ENCODE data around the gene NEGR1. TPM values are rescaled to one million over a fixed set of nuclear protein-coding genes. Genes with fewer than 3 reads are reported as not detected.

Gene NEGR1
- total RNA-seq, 4 donors from 2014 or later: 7.0 to 10.0 (median 8.1) TPM

- no peak for DNase-seq
- Histone ChIP-seq H3K36me3 (no peaks in the 10 kb centered on the region), H3K9me3 (no peaks in the 10 kb centered on the region), H3K4me1 (no peaks in the 10 kb centered on the region), H3K4me3 (no peak overlapping the region), H3K27ac (no peak overlapping the region), H3K27me3 (no peaks in the 10 kb centered on the region)
- 53 to 79% methylated on average over 3 to 4 of the region's 4 CpGs for WGBS, 2 donors (ENCODE audit: low coverage in 1 of 2)
- TF ChIP-seq EP300 (IDR thresholded peaks at IDR 0.05; ENCODE audit: low read depth) (no peak), CTCF (IDR thresholded peaks at IDR 0.05) (no peak), POLR2A (IDR thresholded peaks at IDR 0.05) (no peak), POLR2AphosphoS5 (IDR thresholded peaks at IDR 0.05) (no peak)
- intact Hi-C loops (cut with DNase I; ENCODE audit: low total_unique reads): no loop called here
- in situ Hi-C loops (cut with MboI; ENCODE audit: low pct_ligation_motif_present in 1 of 4, low pct_unique_long_range_greater_than_20kb in 1 of 4, low sequenced_read_pairs in 3 of 4): no loop called here
Observed at GRCh38 chr1:71817028-71817427, 465.3 kb downstream of the NEGR1 start.

- no peaks in the 10 kb centered on the region for H3K27me3 ChIP-seq
- no peaks in the 10 kb centered on the region for H3K4me1 ChIP-seq
- H3K27ac ChIP-seq: no peak overlapping the region
- no peaks in the 10 kb centered on the region for H3K36me3 ChIP-seq
- TF ChIP-seq CTCF (IDR thresholded peaks at IDR 0.05) (no peak), POLR2AphosphoS5 (IDR thresholded peaks at IDR 0.05) (no peak), POLR2A (IDR thresholded peaks at IDR 0.05) (no peak), EP300 (IDR thresholded peaks at IDR 0.05; ENCODE audit: low read depth) (no peak)
- WGBS, 2 donors (ENCODE audit: low coverage in 1 of 2): 43 to 45% methylated on average over 3 of the region's 3 CpGs
- H3K9me3 ChIP-seq: no peaks in the 10 kb centered on the region
- intact Hi-C loops (cut with DNase I; ENCODE audit: low total_unique reads) (no loop called here), in situ Hi-C loops (cut with MboI; ENCODE audit: low pct_ligation_motif_present in 1 of 4, low pct_unique_long_range_greater_than_20kb in 1 of 4, low sequenced_read_pairs in 3 of 4) (no loop called here)
- H3K4me3 ChIP-seq: no peak overlapping the region
- no peak for DNase-seq
Observed at GRCh38 chr1:71809085-71809484, 473.3 kb downstream of the NEGR1 start.

DNA sequence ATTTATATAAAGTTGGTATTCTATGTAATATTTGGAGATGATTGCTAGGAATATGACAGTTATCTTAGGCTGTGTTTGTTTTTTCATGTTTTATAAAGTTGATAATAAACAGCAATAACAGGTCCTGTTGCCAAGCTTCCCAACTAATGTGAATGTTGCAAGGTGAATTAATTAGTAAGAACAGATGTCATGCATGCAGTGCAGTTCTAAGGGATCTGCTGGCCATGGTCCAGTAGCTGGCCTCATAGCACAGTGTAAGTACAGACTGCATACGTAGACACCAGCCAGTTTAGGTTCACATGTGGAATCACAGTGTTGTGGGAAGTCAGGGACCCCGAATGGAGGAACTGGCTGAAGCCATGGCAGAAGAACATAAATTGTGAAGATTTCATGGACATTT lies 478.2 kb downstream of the NEGR1 start:
- in situ Hi-C loops (cut with MboI; ENCODE audit: low pct_ligation_motif_present in 1 of 4, low pct_unique_long_range_greater_than_20kb in 1 of 4, low sequenced_read_pairs in 3 of 4): no loop called here
- no peak for DNase-seq

DNA sequence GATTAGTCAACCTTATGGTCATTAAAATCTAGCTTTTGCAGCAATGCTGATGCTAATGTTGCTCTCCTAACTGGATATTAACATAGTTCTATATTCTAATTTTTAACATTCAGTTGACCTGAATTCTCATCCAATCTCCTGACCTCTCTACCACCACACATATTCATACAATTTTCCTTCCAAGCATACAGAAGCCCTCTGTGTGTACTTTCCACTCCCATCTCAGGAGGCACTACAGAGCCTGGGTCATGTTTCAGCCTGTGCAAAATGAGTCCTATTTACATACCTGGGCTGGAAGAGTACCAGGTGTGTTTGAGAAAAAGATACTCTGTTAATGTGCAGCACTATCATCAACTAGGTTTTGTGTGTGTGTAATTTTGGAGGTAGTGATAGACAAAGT lies 486.3 kb downstream of the NEGR1 start:
- H3K27ac ChIP-seq: no peak overlapping the region
- no peaks in the 10 kb centered on the region for H3K9me3 ChIP-seq
- no peak for TF ChIP-seq POLR2A (IDR thresholded peaks at IDR 0.05)
- no peak for TF ChIP-seq CTCF (IDR thresholded peaks at IDR 0.05)
- TF ChIP-seq EP300 (IDR thresholded peaks at IDR 0.05; ENCODE audit: low read depth): no peak
- no peak for TF ChIP-seq POLR2AphosphoS5 (IDR thresholded peaks at IDR 0.05)
- in situ Hi-C loops (cut with MboI; ENCODE audit: low pct_ligation_motif_present in 1 of 4, low pct_unique_long_range_greater_than_20kb in 1 of 4, low sequenced_read_pairs in 3 of 4) (no loop called here), intact Hi-C loops (cut with DNase I; ENCODE audit: low total_unique reads) (no loop called here)
- no peaks in the 10 kb centered on the region for H3K4me1 ChIP-seq
- no peak for DNase-seq
- no peak overlapping the region for H3K4me3 ChIP-seq
- no peaks in the 10 kb centered on the region for H3K27me3 ChIP-seq
- no peaks in the 10 kb centered on the region for H3K36me3 ChIP-seq

More for the DNA sequence above, 478.2 kb downstream of the NEGR1 start:
- intact Hi-C loops (cut with DNase I; ENCODE audit: low total_unique reads): no loop called here
- no peaks in the 10 kb centered on the region for H3K9me3 ChIP-seq
- TF ChIP-seq POLR2A (IDR thresholded peaks at IDR 0.05): no peak
- TF ChIP-seq POLR2AphosphoS5 (IDR thresholded peaks at IDR 0.05): no peak
- TF ChIP-seq EP300 (IDR thresholded peaks at IDR 0.05; ENCODE audit: low read depth): no peak
- TF ChIP-seq CTCF (IDR thresholded peaks at IDR 0.05): no peak
- no peaks in the 10 kb centered on the region for H3K36me3 ChIP-seq
- WGBS, 2 donors (ENCODE audit: low coverage in 1 of 2): 80 to 87% methylated on average over 1 to 2 of the region's 2 CpGs
- no peaks in the 10 kb centered on the region for H3K27me3 ChIP-seq
- H3K27ac ChIP-seq: no peak overlapping the region
- no peaks in the 10 kb centered on the region for H3K4me1 ChIP-seq
- no peak overlapping the region for H3K4me3 ChIP-seq

Measured in transverse colon (tissue), 4 donors.